ENCODE data around the gene KREMEN1.

DNA sequence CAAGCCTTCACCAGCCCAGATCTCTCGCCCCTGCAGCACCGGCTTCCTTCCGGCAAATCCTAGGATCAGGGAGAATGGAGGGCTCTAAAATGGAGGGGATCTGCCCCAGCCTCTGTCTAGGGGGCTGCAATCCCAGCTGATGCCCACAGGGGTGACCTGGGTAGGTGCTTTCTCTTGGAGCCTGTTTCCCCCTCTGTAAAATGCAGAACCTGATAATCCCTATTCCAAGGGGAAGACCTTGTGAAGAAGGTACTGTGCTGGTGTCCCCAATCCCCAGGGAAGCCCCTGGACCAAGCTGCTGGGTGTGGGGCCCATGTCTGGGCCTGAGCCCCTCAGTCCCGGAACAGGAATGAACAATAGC is 135.6 kb downstream of the KREMEN1 start:
- TF ChIP-seq EZH2 (optimal IDR thresholded peaks at IDR 0.05; ENCODE audit: low read depth, low read length) (no peak), CTCF (IDR thresholded peaks at IDR 0.05; ENCODE audit: low read length) (no peak), EZH2phosphoT487 (IDR thresholded peaks at IDR 0.05; ENCODE audit: low read length) (no peak)

All from MM.1S (cell line).